SU-DHL-6 (cell line): ENCODE data around the gene PCDH12.

Experiments used
- CTCF ChIP-seq: fragments of 200-600 bp; sonication (generic); IDR thresholded peaks from one replicate; pipeline ENCODE4 v1.5.1; 2017; ENCODE audit warnings: antibody characterized with exemption, mild to moderate bottlenecking, low read length, moderate library complexity; ENCODE audit not compliant: insufficient read depth, poor library complexity, severe bottlenecking
- EZH2phosphoT487 ChIP-seq: fragments of 200-600 bp; sonication (generic), shearing (Covaris generic); conservative IDR thresholded peaks from 2 replicates; pipeline ENCODE4 v1.6.1; 2018; ENCODE audit warnings: mild to moderate bottlenecking, antibody characterized with exemption, low read length, moderate library complexity, mixed read lengths

DNA sequence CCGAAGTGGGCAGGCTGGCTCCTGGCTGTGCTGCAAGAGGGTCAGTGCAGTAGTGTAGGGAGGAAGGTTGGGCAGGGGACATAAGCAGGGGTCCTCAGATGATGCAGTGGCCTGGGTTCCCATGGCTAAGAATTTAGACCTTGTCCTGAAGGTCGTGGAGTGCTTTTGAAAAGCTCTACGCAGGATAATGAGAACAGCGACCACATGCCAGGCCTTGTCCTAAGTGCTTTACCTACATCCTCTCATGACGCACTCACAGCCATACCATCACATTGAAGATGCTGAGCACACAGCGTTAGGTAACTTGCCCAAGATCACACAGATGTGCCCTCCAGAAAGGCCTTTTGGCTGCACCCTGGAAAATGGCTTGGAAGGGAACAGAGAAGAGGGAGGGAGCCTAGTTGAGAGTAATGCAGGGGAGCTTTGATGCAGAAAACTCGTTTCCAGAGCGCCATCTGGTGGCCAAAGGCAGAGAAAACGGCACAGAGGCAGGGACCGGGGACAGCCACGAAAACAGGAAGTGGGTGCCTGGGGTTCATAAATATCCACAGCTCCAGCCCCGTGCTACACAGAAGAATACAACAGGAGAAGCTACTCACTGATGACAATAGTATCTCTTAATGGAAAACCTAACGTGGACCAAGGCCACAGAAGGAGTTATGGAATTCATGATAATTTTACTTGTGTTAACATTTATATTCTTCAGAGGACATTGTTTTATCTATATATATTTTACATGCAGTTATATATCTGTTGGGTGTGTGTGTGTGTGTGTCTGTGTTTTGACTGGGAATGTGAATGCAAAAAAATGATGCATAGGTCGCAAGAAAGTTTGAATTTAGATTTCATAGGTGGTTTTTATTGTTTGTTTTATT, 2.7 kb upstream of the PCDH12 start:
- peak; percentile 83 for TF ChIP-seq CTCF
- no peak for TF ChIP-seq EZH2phosphoT487
